K562 (cell line): ENCODE results near the gene UCP3. TPM values are rescaled to one million over a fixed set of nuclear protein-coding genes. Genes with fewer than 3 reads are reported as not detected.
A peak's percentile ranks its signal among the peaks of the same experiment; 100 is the strongest.

Experiments
- ARNT ChIP-seq, 2 experiments: fragments of 450-650 bp; IDR thresholded peaks; 2 replicates each; pipeline ENCODE4 v1.6.1; 2016; ENCODE audit warnings: mild to moderate bottlenecking in 1 of 2
- BHLHE40 ChIP-seq: IDR thresholded peaks from 2 replicates; pipeline ENCODE4 v1.6.1; 2011; ENCODE audit warnings: low read length, improper control_type of control experiment
- CCAR2 ChIP-seq: fragments of 200-400 bp; formaldehyde crosslinking; IDR thresholded peaks from 2 replicates; pipeline ENCODE4 v1.6.1; 2017; ENCODE audit warnings: mild to moderate bottlenecking, low read depth, low read length
- ILF3 ChIP-seq: fragments of 450-650 bp; IDR thresholded peaks from 2 replicates; pipeline ENCODE4 v1.6.1; 2018; ENCODE audit warnings: antibody characterized with exemption, mild to moderate bottlenecking, moderate library complexity, borderline replicate concordance
- NUFIP1 ChIP-seq: fragments of 450-650 bp; IDR thresholded peaks from 2 replicates; pipeline ENCODE4 v1.6.1; 2018; ENCODE audit not compliant: partially characterized antibody
- OTX1 ChIP-seq: fragments of 450-650 bp; formaldehyde crosslinking; IDR thresholded peaks from 2 replicates; pipeline ENCODE4 v1.4.0; 2022; ENCODE audit warnings: mild to moderate bottlenecking
- POLR2G ChIP-seq: fragments of 200-400 bp; formaldehyde crosslinking; IDR thresholded peaks from 2 replicates; pipeline ENCODE4 v1.6.1; 2017; ENCODE audit warnings: low read depth, mild to moderate bottlenecking, antibody characterized with exemption, low read length, moderate library complexity
- PTTG1 ChIP-seq: fragments of 450-650 bp; IDR thresholded peaks from 2 replicates; pipeline ENCODE4 v1.6.1; 2016; ENCODE audit warnings: low read depth, mild to moderate bottlenecking, missing genetic modification characterization, missing compliant biosample characterization
- RBFOX2 ChIP-seq: fragments of 200-400 bp; formaldehyde crosslinking; IDR thresholded peaks from 2 replicates; pipeline ENCODE4 v1.6.1; 2017; ENCODE audit warnings: low read depth, mild to moderate bottlenecking, low read length, moderate library complexity
- RFX1 ChIP-seq: fragments of 450-650 bp; IDR thresholded peaks from 2 replicates; pipeline ENCODE4 v1.6.1; 2016; ENCODE audit warnings: mild to moderate bottlenecking, moderate library complexity
- SIN3A ChIP-seq, 2 experiments: fragments of 150-350 bp in 1 of 2; IDR thresholded peaks; 2 replicates each; pipeline ENCODE4 v1.6.1; 2011 to 2016; ENCODE audit warnings: borderline replicate concordance in 2 of 2, low read depth in 2 of 2, low read length in 2 of 2, mild to moderate bottlenecking in 2 of 2, moderate library complexity in 2 of 2; ENCODE audit not compliant: control insufficient read depth in 1 of 2
- SMARCE1 ChIP-seq: fragments of 450-650 bp; IDR thresholded peaks from 2 replicates; pipeline ENCODE4 v1.7.1; 2016; ENCODE audit warnings: mild to moderate bottlenecking
- STAG1 ChIP-seq: sonication (generic); formaldehyde crosslinking; IDR thresholded peaks from 2 replicates; pipeline ENCODE4 v1.5.0; 2020; ENCODE audit warnings: missing genetic modification reagents, borderline replicate concordance
- SUPT5H ChIP-seq: fragments of 450-650 bp; IDR thresholded peaks from 2 replicates; pipeline ENCODE4 v1.6.1; 2016
- ZBTB40 ChIP-seq, 2 experiments: fragments of 450-650 bp in 1 of 2; sonication (generic) in 1 of 2; formaldehyde crosslinking in 1 of 2; IDR thresholded peaks; 2 replicates each; pipeline versions ENCODE4 v1.7.1 to v1.9.0; 2016 to 2022; ENCODE audit warnings: inconsistent platforms in 1 of 2, mild to moderate bottlenecking in 1 of 2, missing genetic modification reagents in 1 of 2
- ZFP1 ChIP-seq: fragments of 450-650 bp; formaldehyde crosslinking; IDR thresholded peaks from 2 replicates; pipeline ENCODE4 v1.4.0; 2020; ENCODE audit warnings: mild to moderate bottlenecking, mixed read lengths
- ZKSCAN8 ChIP-seq: fragments of 200-800 bp; sonication (Bioruptor generic); IDR thresholded peaks from 2 replicates; pipeline ENCODE4 v1.6.1; 2016; ENCODE audit warnings: missing genetic modification characterization, missing compliant biosample characterization
- ZNF347 ChIP-seq: fragments of 450-650 bp; formaldehyde crosslinking; IDR thresholded peaks from 2 replicates; pipeline ENCODE4 v1.4.0; 2020; ENCODE audit warnings: low read depth, mild to moderate bottlenecking, moderate library complexity
- ZNF398 ChIP-seq: fragments of 250-450 bp; sonication (Bioruptor Pico); IDR thresholded peaks from 2 replicates; pipeline ENCODE4 v1.8.0; 2021; ENCODE audit warnings: moderate library complexity, mild to moderate bottlenecking, inconsistent platforms
- polyA plus RNA-seq, 8 experiments: library from polyadenylated mRNA; depleted of rRNA in 4 of 8; stranded (reverse) in 5 of 8; unstranded in 3 of 8; fragments of >200 nt; fragmentation: Nextera tagmentation in 2 of 8; fragmentation: Illumina TruSeq in 1 of 8; extraction: Ambion mirVana in 2 of 8; extraction: Trizol in 1 of 8; gene quantifications; 2 replicates each; pipeline versions ENCODE4 v1.2.1 to v1.2.3, GENCODE V29; 2011 to 2014; ENCODE audit warnings: inconsistent platforms in 1 of 8, missing spikeins in 1 of 8
- total RNA-seq, 7 experiments: library from RNA; depleted of rRNA in 6 of 7; stranded (reverse); fragments of >200 nt in 6 of 7; fragmentation: Illumina TruSeq in 2 of 7; extraction: Trizol in 2 of 7; gene quantifications; 2 replicates each; pipeline versions ENCODE4 v1.2.1 to v1.2.3, GENCODE V29; 2011 to 2021; ENCODE audit warnings: low replicate concordance in 1 of 7

Gene UCP3
- total and polyA plus RNA-seq, 9 of the 15 experiments (the other 6 are each of a cell fraction or from before 2014, with no cell fraction given) = 0.05 to 0.65 (median 0.25) TPM; not detected in 2

GRCh38 chr11:73971175-73971719 lies 37.6 kb downstream of the UCP3 start (continued):
- no peak for TF ChIP-seq ZNF398
- TF ChIP-seq ZKSCAN8 (CRISPR knock-in tag) = no peak
- no peak for TF ChIP-seq ARNT (IDR thresholded peaks at IDR 0.05)
- TF ChIP-seq SUPT5H = peak; percentile 46
- 0 out of 2 replicates have a peak, but pooled peaks have one; percentile 13 for TF ChIP-seq RBFOX2
- no peak for TF ChIP-seq SMARCE1
- TF ChIP-seq CCAR2 = no peak
- 0 out of 2 replicates have a peak, but pooled peaks have one; percentile 18 for TF ChIP-seq POLR2G
- no peak for TF ChIP-seq ZBTB40 (IDR thresholded peaks at IDR 0.05)
- TF ChIP-seq ZBTB40 (CRISPR knock-in tag; IDR thresholded peaks at IDR 0.05) = no peak
- no peak for TF ChIP-seq BHLHE40
- TF ChIP-seq OTX1 (CRISPR knock-in tag) = 0 out of 2 replicates have a peak, but pooled peaks have one; percentile 22
- 0 out of 2 replicates have a peak, but pooled peaks have one; percentile 31 for TF ChIP-seq ILF3
- no peak for TF ChIP-seq ZFP1 (CRISPR knock-in tag)
- TF ChIP-seq RFX1 = no peak
- TF ChIP-seq ZNF347 = no peak
- TF ChIP-seq STAG1 (CRISPR knock-in tag) = no peak
- no peak for TF ChIP-seq NUFIP1
- TF ChIP-seq PTTG1 = no peak
- no peak for TF ChIP-seq SIN3A (IDR thresholded peaks at IDR 0.05; ENCODE audit: borderline replicate concordance in 2 of 2, control insufficient read depth in 1 of 2, low read depth in 2 of 2, low read length in 2 of 2)
